GM12873 (cell line): ENCODE measurements around the gene MIPEP.

Experiments used
- CTCF ChIP-seq: IDR thresholded peaks from 2 replicates; pipeline ENCODE4 v1.5.1; 2012; ENCODE audit warnings: low read depth, mild to moderate bottlenecking, moderate library complexity, low read length, control low read depth; ENCODE audit not compliant: insufficient read depth; ENCODE audit errors: missing control alignments

MIPEP gene

GRCh38 chr13:23918208-23918607 lies 29.0 kb upstream of the MIPEP start:
- TF ChIP-seq CTCF = no peak

- no peak for TF ChIP-seq CTCF
Measured at GRCh38 chr13:23915308-23915707, 26.1 kb upstream of the MIPEP start.

- TF ChIP-seq CTCF = no peak
Measured at GRCh38 chr13:23912469-23912868, 23.3 kb upstream of the MIPEP start.

- no peak for TF ChIP-seq CTCF
Measured at GRCh38 chr13:23909606-23910005, 20.4 kb upstream of the MIPEP start.

- no peak for TF ChIP-seq CTCF
Measured at GRCh38 chr13:23905766-23906165, 16.6 kb upstream of the MIPEP start.

- no peak for TF ChIP-seq CTCF
Measured at GRCh38 chr13:23903906-23904280, 14.7 kb upstream of the MIPEP start.

GRCh38 chr13:23902975-23903905 lies 14.0 kb upstream of the MIPEP start:
- no peak for TF ChIP-seq CTCF
